Measurements from ENCODE around the gene ROBO1. TPM values are rescaled to one million over a fixed set of nuclear protein-coding genes. Genes with fewer than 3 reads are reported as not detected.

The ROBO1 gene
- total and polyA plus RNA-seq, 2 donors (not counting 3 experiments of a cell fraction or from before 2014, with no cell fraction given), result 5.9 to 14.2 TPM

GRCh38 chr3:78670094-78670493, 1097.7 kb downstream of the ROBO1 start:
- no peak overlapping the region for H3K27ac ChIP-seq (ENCODE audit: insufficient read depth, low read depth, low read length)
- POLR2A ChIA-PET, result no interaction called here
- no peak overlapping the region for H3K4me3 ChIP-seq (replicated peaks in 1 of 3; ENCODE audit: insufficient read depth in 1 of 3, low read depth in 1 of 3, low read length in 3 of 3)
- no peaks in the 10 kb centered on the region for H3K36me3 ChIP-seq (ENCODE audit: control insufficient read depth in 2 of 2, extremely low read depth in 1 of 2, insufficient read depth in 2 of 2, low read length in 2 of 2)
- no peak overlapping the region for H3K9ac ChIP-seq (replicated peaks; ENCODE audit: extremely low read depth, insufficient read depth, low read length)
- DNase-seq (ENCODE audit: low read depth, low spot score), result no peak
- no peak for FAIRE-seq
- no TSS peak for BruUV-seq (replicated peaks)
- intact Hi-C loops (cut with micrococcal nuclease) (no loop called here), dilution Hi-C loops (cut with MboI; ENCODE audit: extremely low pct_ligation_motif_present, low sequenced_read_pairs) (no loop called here)
- H3K79me2 ChIP-seq (ENCODE audit: control insufficient read depth, insufficient read depth, low read length), result no peaks in the 10 kb centered on the region
- no peak overlapping the region for H2AFZ ChIP-seq (ENCODE audit: low read depth, low read length)
- H3K4me1 ChIP-seq (ENCODE audit: control insufficient read depth, extremely low read depth, insufficient read depth, low read length), result no peaks in the 10 kb centered on the region
- CTCF ChIA-PET, result no interaction called here
- no peaks in the 10 kb centered on the region for H4K20me1 ChIP-seq (replicated peaks; ENCODE audit: control insufficient read depth, extremely low read depth, insufficient read depth, low read length)
- H3K9me3 ChIP-seq (replicated peaks; ENCODE audit: control insufficient read depth, insufficient read depth, low read length), result no peaks in the 10 kb centered on the region
- no peak for TF ChIP-seq POLR2A (IDR thresholded peaks at IDR 0.05; ENCODE audit: low read depth, low read length)
- H3K4me2 ChIP-seq (ENCODE audit: insufficient read depth, low read length), result no peak overlapping the region
- peaks cover 2% of the 10 kb centered on the region for H3K9me1 ChIP-seq (replicated peaks; ENCODE audit: control insufficient read depth, extremely low read depth, insufficient read depth, low read length)
- no peaks in the 10 kb centered on the region for H3K27me3 ChIP-seq (ENCODE audit: control insufficient read depth in 2 of 2, insufficient read depth in 2 of 2, low read length in 2 of 2)

GRCh38 chr3:78668302-78668701, 1099.5 kb downstream of the ROBO1 start:
- TF ChIP-seq MAX (IDR thresholded peaks at IDR 0.05; ENCODE audit: insufficient read depth, insufficient read length) (no peak), JUN (IDR thresholded peaks at IDR 0.05; ENCODE audit: borderline replicate concordance, insufficient read depth, insufficient read length, low read depth) (no peak), POLR2A (IDR thresholded peaks at IDR 0.05; ENCODE audit: low read depth, low read length) (no peak), CTCF (IDR thresholded peaks at IDR 0.05; ENCODE audit: extremely low read depth in 1 of 2, insufficient read depth in 1 of 2, low read depth in 1 of 2, low read length in 2 of 2) (no peak), EZH2 (IDR thresholded peaks at IDR 0.05; ENCODE audit: borderline replicate concordance, low read depth, low read length, severe bottlenecking) (no peak), GATA2 (IDR thresholded peaks at IDR 0.05; ENCODE audit: insufficient read depth, insufficient read length, low read depth, low read length) (no peak), MYC (IDR thresholded peaks at IDR 0.05; ENCODE audit: low read depth, low read length) (no peak), FOS (IDR thresholded peaks at IDR 0.05; ENCODE audit: borderline replicate concordance, insufficient read depth, low read length) (no peak), POLR2AphosphoS5 (IDR thresholded peaks at IDR 0.05; ENCODE audit: insufficient read depth, low read depth, low read length) (no peak)
- POLR2A ChIA-PET, result no interaction called here
- Histone ChIP-seq H3K27ac (ENCODE audit: insufficient read depth, low read depth, low read length) (no peak overlapping the region), H3K4me2 (ENCODE audit: insufficient read depth, low read length) (no peak overlapping the region), H3K9me3 (replicated peaks; ENCODE audit: control insufficient read depth, insufficient read depth, low read length) (no peaks in the 10 kb centered on the region), H3K4me3 (replicated peaks in 1 of 3; ENCODE audit: insufficient read depth in 1 of 3, low read depth in 1 of 3, low read length in 3 of 3) (no peak overlapping the region), H3K36me3 (ENCODE audit: control insufficient read depth in 2 of 2, extremely low read depth in 1 of 2, insufficient read depth in 2 of 2, low read length in 2 of 2) (no peaks in the 10 kb centered on the region), H3K79me2 (ENCODE audit: control insufficient read depth, insufficient read depth, low read length) (no peaks in the 10 kb centered on the region), H3K9me1 (replicated peaks; ENCODE audit: control insufficient read depth, extremely low read depth, insufficient read depth, low read length) (peaks cover 2% of the 10 kb centered on the region), H3K27me3 (ENCODE audit: control insufficient read depth in 2 of 2, insufficient read depth in 2 of 2, low read length in 2 of 2) (no peaks in the 10 kb centered on the region), H2AFZ (ENCODE audit: low read depth, low read length) (no peak overlapping the region), H3K4me1 (ENCODE audit: control insufficient read depth, extremely low read depth, insufficient read depth, low read length) (no peaks in the 10 kb centered on the region), H4K20me1 (replicated peaks; ENCODE audit: control insufficient read depth, extremely low read depth, insufficient read depth, low read length) (no peaks in the 10 kb centered on the region), H3K9ac (replicated peaks; ENCODE audit: extremely low read depth, insufficient read depth, low read length) (no peak overlapping the region)
- no peak for DNase-seq (ENCODE audit: low read depth, low spot score)
- dilution Hi-C loops (cut with MboI; ENCODE audit: extremely low pct_ligation_motif_present, low sequenced_read_pairs), result no loop called here
- CTCF ChIA-PET, result no interaction called here
- no peak for FAIRE-seq
- no TSS peak for BruUV-seq (replicated peaks)
- intact Hi-C loops (cut with micrococcal nuclease), result no loop called here

Measured in endothelial cell of umbilical vein (primary cell).